Diencephalon (tissue), 1 donor: ENCODE data around the gene TNC. TPM values are rescaled to one million over a fixed set of nuclear protein-coding genes. Genes with fewer than 3 reads are reported as not detected.

Experiments used
- total RNA-seq: library from RNA; depleted of rRNA; stranded (reverse); fragments of >200 nt; gene quantifications from one replicate; pipeline ENCODE4 v1.2.3, GENCODE V29; 2014

Gene TNC
- total RNA-seq, result 112 TPM

DNA sequence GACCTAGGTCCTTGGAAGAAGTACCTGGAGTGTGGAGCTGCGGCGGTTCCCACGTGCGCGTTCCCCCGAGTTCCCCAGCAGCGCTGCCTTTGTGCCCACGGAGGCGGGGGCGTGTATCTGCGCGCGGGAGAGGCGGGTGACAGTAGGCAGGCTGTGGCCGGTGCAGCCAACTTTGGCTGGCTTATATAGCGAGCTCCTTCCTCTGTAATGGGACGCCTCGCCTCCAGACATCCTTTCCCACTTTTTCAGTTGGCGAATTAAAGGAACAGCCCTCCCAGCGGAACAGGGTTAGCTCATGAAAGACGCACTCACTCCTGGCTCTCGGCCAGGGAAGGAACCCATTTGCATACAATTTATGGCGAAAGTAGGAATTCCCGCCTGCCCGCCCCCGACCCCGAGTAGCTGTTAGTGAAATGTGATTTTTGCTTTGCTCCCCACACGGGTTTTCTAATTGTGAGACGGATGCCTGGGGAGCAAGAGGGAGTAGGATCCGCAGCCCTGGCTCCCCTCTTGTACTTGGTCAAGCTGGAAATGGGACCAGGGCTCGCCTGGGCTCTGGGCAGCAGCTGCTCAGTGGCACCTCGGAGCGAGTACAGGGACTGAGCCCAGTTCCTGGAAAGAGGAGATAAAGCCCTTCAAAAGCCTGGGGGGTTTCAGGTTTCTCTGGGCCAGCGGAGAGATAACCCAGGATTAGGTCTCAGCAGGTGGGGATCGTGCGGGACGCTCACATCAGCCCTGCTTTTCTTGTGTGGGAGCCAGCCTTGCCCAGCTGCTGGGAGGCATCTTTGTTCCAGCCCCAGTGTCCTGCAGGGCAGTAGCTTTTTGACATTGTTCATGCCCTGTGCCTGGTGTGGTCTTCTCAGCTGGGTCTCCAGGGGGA, at the start of gene TNC:
TNC (minus strand) TSS at position 159 of the 880 bp plus-strand sequence. CDS start 27,139 bp downstream, outside the sequence.

Other genes with a start within 250 kb of the TNC start
- 0.92 TPM for gene TNFSF8, start 187.6 kb downstream of the TNC start, total RNA-seq